ENCODE results near the gene DCXR. TPM values are rescaled to one million over a fixed set of nuclear protein-coding genes. Genes with fewer than 3 reads are reported as not detected.
A peak's percentile ranks its signal among the peaks of the same experiment; 100 is the strongest.

Gene DCXR
- 13.4 and 14.9 TPM in 2 replicates for total RNA-seq (2013; cell fraction: nucleolus; rRNA removed)
- total RNA-seq (2014; rRNA removed): 80.8 and 85.8 TPM in 2 replicates
- total RNA-seq (2014; rRNA removed; fragmentation: Illumina TruSeq; extraction: Trizol): 32.4 and 39.9 TPM in 2 replicates
- 110 and 119 TPM in 2 replicates for total RNA-seq (2021)
- polyA plus RNA-seq (2011; ENCODE audit: low read depth): 79.4 TPM
- polyA plus RNA-seq (2011; rRNA removed): 29.9 and 66.6 TPM in 2 replicates
- polyA plus RNA-seq (2011; cell fraction: cytosol; rRNA removed): 188 and 195 TPM in 2 replicates
- 136 and 154 TPM in 2 replicates for polyA plus RNA-seq (2011; cell fraction: nucleus; rRNA removed)
- polyA plus RNA-seq (2012): 73.6 and 79.6 TPM in 2 replicates
- polyA plus RNA-seq (2014; fragmentation: Illumina TruSeq; extraction: Trizol): 45.6 and 92.0 TPM in 2 replicates
- 10 to 100 TPM; 12.3 to 44.8 TPM for polyA plus RNA-seq (2014; fragmentation: Nextera tagmentation; extraction: Ambion mirVana)
- 128 and 151 TPM in 2 replicates for polyA plus RNA-seq (2014; rRNA removed)
- polyA plus RNA-seq (2016; fragmentation: Nextera tagmentation; extraction: Ambion mirVana): 100 to 1,000 TPM; 122 to 139 TPM
- polyA minus RNA-seq (2011; rRNA and poly(A)+ RNA removed): 53.5 and 69.9 TPM in 2 replicates
- 23.2 and 25.8 TPM in 2 replicates for polyA minus RNA-seq (2011; cell fraction: cytosol; rRNA and poly(A)+ RNA removed)
- polyA minus RNA-seq (2011; cell fraction: nucleus; rRNA and poly(A)+ RNA removed): 21.6 and 34.3 TPM in 2 replicates
- percentile 74 among the genes with signal in this experiment for Bru-seq, nascent RNA
- BruChase-seq, experiment 1, labeled RNA remaining after a 6-hour chase: percentile 84 among the genes with signal in this experiment
- BruChase-seq, experiment 2, labeled RNA remaining after a 2-hour chase: percentile 75 among the genes with signal in this experiment
- long read RNA-seq, experiment 1, transcript DCXR-201 (8 exons, 887 nt): major isoform, 55 of 70 reads
- long read RNA-seq, experiment 1, partial matches to known transcripts: 1 of 70 reads
- long read RNA-seq, experiment 1, other reads (novel, unspliced or antisense): 10 of 70 reads
- long read RNA-seq, experiment 2, transcript DCXR-201 (8 exons, 887 nt): major isoform, 37 of 44 reads
- long read RNA-seq, experiment 2, partial matches to known transcripts: 0 of 44 reads
- long read RNA-seq, experiment 2, other reads (novel, unspliced or antisense): 5 of 44 reads

DNA sequence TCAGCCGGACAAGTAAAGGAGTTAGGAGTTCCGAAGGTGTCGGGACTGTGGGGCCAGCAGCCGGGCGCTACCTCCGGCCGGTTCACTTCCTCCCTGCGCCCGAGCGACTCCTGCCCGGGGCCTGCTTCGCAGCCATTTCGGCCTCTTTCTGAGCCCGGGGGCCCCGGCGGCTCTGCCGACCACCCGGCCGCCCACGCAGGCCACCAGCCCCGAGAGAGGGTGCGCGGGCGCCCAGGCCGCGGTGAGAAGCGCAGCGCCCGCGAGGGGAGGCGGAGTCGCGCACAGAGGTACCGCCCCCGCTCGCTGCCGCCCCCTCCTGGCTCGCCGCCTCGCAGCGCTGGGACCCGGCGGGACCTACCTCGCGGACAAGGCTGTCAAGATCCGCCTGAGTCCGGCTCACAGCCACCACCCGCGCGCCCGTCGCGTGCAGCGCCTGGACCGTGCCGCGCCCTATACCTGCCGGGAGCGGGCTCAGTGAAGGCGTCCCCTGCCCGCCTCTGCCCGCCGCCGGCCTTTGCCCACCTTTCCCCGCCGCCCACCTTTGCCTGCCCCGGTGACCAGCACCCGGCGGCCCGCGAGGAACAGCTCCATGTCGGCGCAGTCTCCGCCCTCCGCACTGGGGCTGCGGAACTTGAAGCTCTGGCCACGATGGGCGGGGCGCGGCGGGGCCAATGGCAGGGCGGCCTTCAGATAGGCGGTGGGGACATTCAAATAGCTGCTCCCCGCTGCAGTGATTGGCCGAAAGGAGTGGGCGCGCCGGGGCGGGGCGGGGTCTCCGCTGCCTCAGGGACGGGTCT lies at the start of gene DCXR:
Gene DCXR (minus strand): TSS at position 606 of the 797 bp plus-strand sequence. CDS start 15 bp downstream, at position 591.
- ChIA-PET SMC1A (ENCODE audit: uncharacterized antibody, unreplicated experiment) (interaction anchor here (0.5 to 1.4 kb wide), 7 partner anchors 10 to 178 kb away, joined by 3 to 7 read pairs (median 3); partner anchors contain the start of genes CENPX, DUS1L and LRRC45), CTCF (interaction anchor here (0.5 to 1.9 kb wide), 19 partner anchors 9 to 597 kb away, joined by 3 to 30 read pairs (median 4); partner anchors contain the start of genes CENPX, GPS1, LRRC45 and RFNG), RAD21 (ENCODE audit: unreplicated experiment) (interaction anchor here (0.7 to 2.4 kb wide), 8 partner anchors 13 to 118 kb away, joined by 3 to 13 read pairs (median 4); partner anchors contain the start of genes CENPX, FASN and LRRC45), POLR2A (interaction anchor here (0.5 to 1.5 kb wide), 20 partner anchors 10 to 412 kb away, joined by 3 to 13 read pairs (median 3); partner anchors contain the start of genes CENPX, FASN, LRRC45 and MRPL12)
- no peaks in the 10 kb centered on the region for H3K27me3 ChIP-seq (replicated peaks in 1 of 2; ENCODE audit: control insufficient read depth in 2 of 2, insufficient read depth in 2 of 2, low read length in 1 of 2)
- peak within 1 kb of the TSS; percentile 89 for H3K4me2 ChIP-seq (ENCODE audit: control insufficient read depth, insufficient read depth)
- peak within 1 kb of the TSS; percentile 78 for H3K9ac ChIP-seq (ENCODE audit: control insufficient read depth, insufficient read depth, low read length)
- peak within 1 kb of the TSS; percentile 93 for H2AFZ ChIP-seq (ENCODE audit: control insufficient read depth, low read depth, low read length)
- H3K4me1 ChIP-seq (ENCODE audit: control insufficient read depth, insufficient read depth, low read length): peaks cover 10% of the 10 kb centered on the region
- peak; percentile 98 for ATAC-seq
- intact Hi-C loops (cut with micrococcal nuclease; ENCODE audit: unreplicated experiment) (loop anchor here (5.0 kb wide), 1 partner anchor 60 kb away; the partner anchor contains the start of gene FASN), in situ Hi-C loops (cut with MboI) (loop anchor here (5.0 kb wide), 1 partner anchor 120 kb away; no protein-coding TSS in a partner anchor)
- peak; percentile 72 for DNase-seq (ENCODE audit: low read depth, low spot score)
- BruUV-seq (replicated peaks): no TSS peak
- peaks cover 5% of the 10 kb centered on the region for H3K79me2 ChIP-seq (ENCODE audit: control insufficient read depth, insufficient read depth, low read length)
- peak within 1 kb of the TSS; percentile 81 for H3K4me3 ChIP-seq
- H3K36me3 ChIP-seq (ENCODE audit: control insufficient read depth in 2 of 2, insufficient read depth in 2 of 2, low read length in 1 of 2): no peaks in the 10 kb centered on the region; a peak in 2 of 4 replicates
- H4K20me1 ChIP-seq (ENCODE audit: control insufficient read depth, insufficient read depth): no peaks in the 10 kb centered on the region
- FAIRE-seq: peak; percentile 96
- under 1% methylated on average over 91 of the region's 92 CpGs for WGBS (ENCODE audit: insufficient coverage, insufficient replicate concordance, low lambda C conversion rate, missing lambda C conversion rate)
- peak within 1 kb of the TSS; percentile 89 for H3K27ac ChIP-seq (ENCODE audit: control insufficient read depth, insufficient read depth)
- no peaks in the 10 kb centered on the region for H3K9me3 ChIP-seq (replicated peaks; ENCODE audit: control insufficient read depth, insufficient read depth, low read length)
- peak; percentile 70 to 95; a peak in 3 of 4 replicates for TF ChIP-seq BHLHE40 (IDR thresholded peaks at IDR 0.05; ENCODE audit: borderline replicate concordance in 1 of 2, low read depth in 2 of 2, low read length in 1 of 2)
- no peak for TF ChIP-seq ESRRA (IDR thresholded peaks at IDR 0.05; ENCODE audit: low read length)
- no peak for TF ChIP-seq EZH2 (IDR thresholded peaks at IDR 0.05; ENCODE audit: borderline replicate concordance, control insufficient read depth, low read depth, low read length)
- TF ChIP-seq, protein P1, sequence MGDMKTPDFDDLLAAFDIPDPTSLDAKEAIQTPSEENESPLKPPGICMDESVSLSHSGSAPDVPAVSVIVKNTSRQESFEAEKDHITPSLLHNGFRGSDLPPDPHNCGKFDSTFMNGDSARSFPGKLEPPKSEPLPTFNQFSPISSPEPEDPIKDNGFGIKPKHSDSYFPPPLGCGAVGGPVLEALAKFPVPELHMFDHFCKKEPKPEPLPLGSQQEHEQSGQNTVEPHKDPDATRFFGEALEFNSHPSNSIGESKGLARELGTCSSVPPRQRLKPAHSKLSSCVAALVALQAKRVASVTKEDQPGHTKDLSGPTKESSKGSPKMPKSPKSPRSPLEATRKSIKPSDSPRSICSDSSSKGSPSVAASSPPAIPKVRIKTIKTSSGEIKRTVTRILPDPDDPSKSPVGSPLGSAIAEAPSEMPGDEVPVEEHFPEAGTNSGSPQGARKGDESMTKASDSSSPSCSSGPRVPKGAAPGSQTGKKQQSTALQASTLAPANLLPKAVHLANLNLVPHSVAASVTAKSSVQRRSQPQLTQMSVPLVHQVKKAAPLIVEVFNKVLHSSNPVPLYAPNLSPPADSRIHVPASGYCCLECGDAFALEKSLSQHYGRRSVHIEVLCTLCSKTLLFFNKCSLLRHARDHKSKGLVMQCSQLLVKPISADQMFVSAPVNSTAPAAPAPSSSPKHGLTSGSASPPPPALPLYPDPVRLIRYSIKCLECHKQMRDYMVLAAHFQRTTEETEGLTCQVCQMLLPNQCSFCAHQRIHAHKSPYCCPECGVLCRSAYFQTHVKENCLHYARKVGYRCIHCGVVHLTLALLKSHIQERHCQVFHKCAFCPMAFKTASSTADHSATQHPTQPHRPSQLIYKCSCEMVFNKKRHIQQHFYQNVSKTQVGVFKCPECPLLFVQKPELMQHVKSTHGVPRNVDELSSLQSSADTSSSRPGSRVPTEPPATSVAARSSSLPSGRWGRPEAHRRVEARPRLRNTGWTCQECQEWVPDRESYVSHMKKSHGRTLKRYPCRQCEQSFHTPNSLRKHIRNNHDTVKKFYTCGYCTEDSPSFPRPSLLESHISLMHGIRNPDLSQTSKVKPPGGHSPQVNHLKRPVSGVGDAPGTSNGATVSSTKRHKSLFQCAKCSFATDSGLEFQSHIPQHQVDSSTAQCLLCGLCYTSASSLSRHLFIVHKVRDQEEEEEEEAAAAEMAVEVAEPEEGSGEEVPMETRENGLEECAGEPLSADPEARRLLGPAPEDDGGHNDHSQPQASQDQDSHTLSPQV (IDR thresholded peaks at IDR 0.05): peak; percentile 48; the same call in 1 of the 2 replicates
- TF ChIP-seq, protein P2, sequence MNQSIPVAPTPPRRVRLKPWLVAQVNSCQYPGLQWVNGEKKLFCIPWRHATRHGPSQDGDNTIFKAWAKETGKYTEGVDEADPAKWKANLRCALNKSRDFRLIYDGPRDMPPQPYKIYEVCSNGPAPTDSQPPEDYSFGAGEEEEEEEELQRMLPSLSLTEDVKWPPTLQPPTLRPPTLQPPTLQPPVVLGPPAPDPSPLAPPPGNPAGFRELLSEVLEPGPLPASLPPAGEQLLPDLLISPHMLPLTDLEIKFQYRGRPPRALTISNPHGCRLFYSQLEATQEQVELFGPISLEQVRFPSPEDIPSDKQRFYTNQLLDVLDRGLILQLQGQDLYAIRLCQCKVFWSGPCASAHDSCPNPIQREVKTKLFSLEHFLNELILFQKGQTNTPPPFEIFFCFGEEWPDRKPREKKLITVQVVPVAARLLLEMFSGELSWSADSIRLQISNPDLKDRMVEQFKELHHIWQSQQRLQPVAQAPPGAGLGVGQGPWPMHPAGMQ (IDR thresholded peaks at IDR 0.05; ENCODE audit: borderline replicate concordance): no peak
- TF ChIP-seq JUNB (IDR thresholded peaks at IDR 0.05): no peak
- no peak for TF ChIP-seq FOXM1 (IDR thresholded peaks at IDR 0.05; ENCODE audit: low read depth, low read length)
- TF ChIP-seq MXI1 (IDR thresholded peaks at IDR 0.05; ENCODE audit: low read depth, low read length): peak; percentile 78
- no peak for TF ChIP-seq KAT2A (conservative IDR thresholded peaks at IDR 0.05; ENCODE audit: control insufficient read depth, low read depth, low read length)
